WTC11 (cell line): Measurements from ENCODE around the gene ENAH. TPM values are rescaled to one million over a fixed set of nuclear protein-coding genes. Genes with fewer than 3 reads are reported as not detected.

Source experiments
- ATAC-seq: fragments of 200-7000 bp; cut with Tn5 transposase; 2 replicates; pipeline ENCODE4 v1.10.0; 2021; ENCODE audit warnings: mild to moderate bottlenecking, moderate library complexity
- CTCF ChIA-PET: fragments of 300-600 bp; sonication (Branson Sonifier 250); formaldehyde crosslinking; loops from one replicate; lab custom pipeline; 2021; ENCODE audit warnings: antibody characterized with exemption; lab: Charles Lee
- POLR2A ChIA-PET: fragments of 350-600 bp; sonication (Branson Sonifier 250); formaldehyde crosslinking; loops from one replicate; lab custom pipeline; 2021; ENCODE audit warnings: antibody characterized with exemption; lab: Charles Lee
- DNase-seq: peaks from one replicate; pipeline ENCODE4 v3.0.0; 2021; ENCODE audit warnings: low spot score
- H3K27ac Mint-ChIP-seq: 2 replicates; pipeline ENCODE4 v1.8.0; 2021; ENCODE audit warnings: mixed read lengths
- H3K27me3 Mint-ChIP-seq: 2 replicates; pipeline ENCODE4 v1.8.0; 2021; ENCODE audit warnings: low read depth, mild to moderate bottlenecking, moderate library complexity, mixed read lengths
- H3K36me3 Mint-ChIP-seq: 2 replicates; pipeline ENCODE4 v1.8.0; 2021; ENCODE audit warnings: mixed read lengths
- H3K4me1 Mint-ChIP-seq: 2 replicates; pipeline ENCODE4 v1.8.0; 2022; ENCODE audit warnings: mixed read lengths
- H3K4me3 Mint-ChIP-seq: 2 replicates; pipeline ENCODE4 v1.8.0; 2021; ENCODE audit warnings: mild to moderate bottlenecking, moderate library complexity, mixed read lengths
- H3K9me3 Mint-ChIP-seq: 2 replicates; pipeline ENCODE4 v1.8.0; 2021; ENCODE audit warnings: mixed read lengths
- AFF4 ChIP-seq: sonication (generic); formaldehyde crosslinking; IDR thresholded peaks from 2 replicates; pipeline ENCODE4 v1.8.1; 2023; ENCODE audit warnings: mild to moderate bottlenecking, missing genetic modification reagents, borderline replicate concordance
- E2F1 ChIP-seq: sonication (generic); formaldehyde crosslinking; IDR thresholded peaks from 2 replicates; pipeline ENCODE4 v1.8.0; 2022; ENCODE audit warnings: mild to moderate bottlenecking, missing genetic modification reagents
- ELF4 ChIP-seq: sonication (generic); formaldehyde crosslinking; IDR thresholded peaks from 2 replicates; pipeline ENCODE4 v1.8.1; 2022; ENCODE audit warnings: low read depth, mild to moderate bottlenecking, moderate library complexity, missing genetic modification reagents
- ETV6 ChIP-seq: sonication (generic); formaldehyde crosslinking; IDR thresholded peaks from 2 replicates; pipeline ENCODE4 v1.8.1; 2022; ENCODE audit warnings: mild to moderate bottlenecking, missing genetic modification reagents
- GABPB1 ChIP-seq: sonication (generic); formaldehyde crosslinking; IDR thresholded peaks from 2 replicates; pipeline ENCODE4 v1.8.1; 2023; ENCODE audit warnings: mild to moderate bottlenecking, missing genetic modification reagents
- HMGA2 ChIP-seq: fragments of 250-450 bp; sonication (Bioruptor Pico); IDR thresholded peaks from 2 replicates; pipeline ENCODE4 v1.4.0; 2021; ENCODE audit warnings: mild to moderate bottlenecking, moderate library complexity
- HMGXB4 ChIP-seq: sonication (generic); formaldehyde crosslinking; IDR thresholded peaks from 2 replicates; pipeline ENCODE4 v1.8.1; 2023; ENCODE audit warnings: mild to moderate bottlenecking, moderate library complexity, missing genetic modification reagents
- MAX ChIP-seq: sonication (generic); formaldehyde crosslinking; IDR thresholded peaks from 2 replicates; pipeline ENCODE4 v1.8.0; 2022; ENCODE audit warnings: mild to moderate bottlenecking, missing genetic modification reagents
- PREB ChIP-seq: sonication (generic); formaldehyde crosslinking; IDR thresholded peaks from 2 replicates; pipeline ENCODE4 v1.8.1; 2022; ENCODE audit warnings: mild to moderate bottlenecking, missing genetic modification reagents, moderate library complexity, borderline replicate concordance
- RELA ChIP-seq: sonication (generic); formaldehyde crosslinking; IDR thresholded peaks from 2 replicates; pipeline ENCODE4 v1.8.1; 2022; ENCODE audit warnings: missing genetic modification reagents, mild to moderate bottlenecking, borderline replicate concordance
- SMAD3 ChIP-seq: sonication (generic); formaldehyde crosslinking; IDR thresholded peaks from 2 replicates; pipeline ENCODE4 v1.8.0; 2022; ENCODE audit warnings: missing genetic modification reagents, mild to moderate bottlenecking, borderline replicate concordance
- TEAD4 ChIP-seq: sonication (generic); formaldehyde crosslinking; IDR thresholded peaks from 2 replicates; pipeline ENCODE4 v1.8.0; 2022; ENCODE audit warnings: mild to moderate bottlenecking, missing genetic modification reagents
- USF1 ChIP-seq: sonication (generic); formaldehyde crosslinking; IDR thresholded peaks from 2 replicates; pipeline ENCODE4 v1.8.0; 2022; ENCODE audit warnings: mild to moderate bottlenecking, missing genetic modification reagents
- USF2 ChIP-seq: sonication (generic); formaldehyde crosslinking; IDR thresholded peaks from 2 replicates; pipeline ENCODE4 v1.8.1; 2023; ENCODE audit warnings: mild to moderate bottlenecking, missing genetic modification reagents, moderate library complexity
- ZNF416 ChIP-seq: fragments of 250-450 bp; sonication (Bioruptor Pico); IDR thresholded peaks from 2 replicates; pipeline ENCODE4 v1.9.0; 2021; ENCODE audit warnings: mild to moderate bottlenecking, inconsistent platforms
- total RNA-seq: library from RNA; stranded (reverse); gene quantifications from 3 replicates; pipeline ENCODE4 v1.2.3, GENCODE V29; 2021

The ENAH gene
- total RNA-seq, 1 experiment from 2014 or later: 227 TPM

- TF ChIP-seq AFF4 (CRISPR knock-in tag) (no peak), HMGA2 (CRISPR knock-in tag) (no peak)
Observed at GRCh38 chr1:225448146-225448805, 204.6 kb downstream of the ENAH start (continued).

- Mint-ChIP-seq H3K4me3 (no peak overlapping the region), H3K27me3 (0 out of 2 replicates have a peak, but pooled peaks cover 4% of the 10 kb centered on the region), H3K27ac (no peak overlapping the region), H3K4me1 (peaks cover 34% of the 10 kb centered on the region), H3K36me3 (no peaks in the 10 kb centered on the region), H3K9me3 (no peaks in the 10 kb centered on the region)
- TF ChIP-seq ZNF416 (no peak), E2F1 (CRISPR knock-in tag) (no peak), ETV6 (no peak), RELA (no peak), HMGXB4 (CRISPR knock-in tag) (no peak), USF2 (CRISPR knock-in tag) (no peak), TEAD4 (CRISPR knock-in tag) (no peak), GABPB1 (no peak), MAX (no peak), PREB (CRISPR knock-in tag) (no peak), SMAD3 (CRISPR knock-in tag) (no peak), ELF4 (CRISPR knock-in tag) (no peak), USF1 (CRISPR knock-in tag) (no peak)
- ChIA-PET CTCF (interaction anchor here (1.6 to 2.6 kb wide), 2 partner anchors 27 to 515 kb away, joined by 4 to 7 read pairs; no protein-coding TSS in a partner anchor), POLR2A (no interaction called here)
- ATAC-seq (no peak), DNase-seq (no peak)
Observed at GRCh38 chr1:225447650-225448089, 205.3 kb downstream of the ENAH start.
